Urinary bladder (tissue), 4 donors: ENCODE data around the gene MYT1. TPM values are rescaled to one million over a fixed set of nuclear protein-coding genes. Genes with fewer than 3 reads are reported as not detected.

ENCODE experiments used
- DNase-seq: peaks from one replicate; pipeline ENCODE4 v3.0.0-alpha.2; 2015; ENCODE audit errors: extremely low spot score
- H3K27ac ChIP-seq: one replicate; pipeline ENCODE4 v1.5.1; 2013; ENCODE audit warnings: low read depth, mild to moderate bottlenecking, moderate library complexity
- H3K36me3 ChIP-seq: one replicate; pipeline ENCODE4 v1.6.1; 2013; ENCODE audit warnings: mild to moderate bottlenecking, moderate library complexity; ENCODE audit not compliant: insufficient read depth
- H3K4me1 ChIP-seq: one replicate; pipeline ENCODE4 v1.6.1; 2013; ENCODE audit warnings: mild to moderate bottlenecking, moderate library complexity; ENCODE audit not compliant: insufficient read depth
- H3K4me3 ChIP-seq: one replicate; pipeline ENCODE4 v1.5.1; 2013; ENCODE audit warnings: low read depth, low read length
- WGBS: extraction: QIAGEN DNeasy Blood & Tissue Kit; methylation state at CpG from one replicate; pipeline ENCODE4 v1.1.7; 2013; 5-methylcytosine and 5-hydroxymethylcytosine counted together
- polyA plus RNA-seq: library from polyadenylated mRNA; stranded (reverse); fragments of 200-250 nt; gene quantifications from one replicate; pipeline ENCODE4 v1.2.3, GENCODE V29; 2013
- total RNA-seq: library from RNA; depleted of rRNA; stranded (reverse); fragments of >200 nt; gene quantifications from one replicate; pipeline ENCODE4 v1.2.3, GENCODE V29; 2014
- donor health status: healthy with polysubstance abuse.
- donor health status: healthy.

Gene MYT1
- total and polyA plus RNA-seq, 2 donors = 0.13 to 0.48 TPM

DNA sequence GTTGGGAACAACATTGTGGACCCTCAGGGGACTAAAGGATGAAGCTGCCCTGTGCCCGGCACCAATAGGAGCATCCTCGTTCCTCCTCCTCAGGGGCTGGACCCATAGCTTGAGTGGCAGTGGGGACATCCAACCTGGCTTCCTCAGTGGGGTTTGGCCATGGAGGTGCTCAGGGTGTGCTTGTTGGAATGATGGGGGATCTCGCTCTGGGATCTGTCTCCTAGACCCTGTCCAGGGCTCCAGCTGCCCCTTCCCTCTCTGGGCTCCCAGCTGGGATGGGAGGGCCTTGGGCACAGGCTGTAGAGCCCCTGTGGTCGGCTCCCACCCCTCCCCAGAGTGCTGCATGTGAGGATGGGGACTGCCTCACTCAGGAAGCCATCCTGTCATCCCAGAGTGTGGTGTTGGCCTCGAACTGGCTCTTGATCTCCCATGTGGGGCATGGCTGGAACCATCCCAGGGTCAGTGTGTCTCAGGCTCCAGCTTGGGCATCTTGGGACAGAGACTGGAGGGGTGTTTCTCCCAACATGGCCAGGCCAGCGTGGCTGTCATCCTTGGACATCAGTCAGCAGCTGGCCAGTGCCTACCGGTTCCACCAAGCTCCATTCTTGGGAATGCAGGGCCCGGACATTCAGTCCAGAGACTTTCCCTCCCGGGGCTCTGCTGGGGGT lies 9.5 kb upstream of the MYT1 start:
- no peaks in the 10 kb centered on the region for H3K36me3 ChIP-seq
- H3K27ac ChIP-seq = no peak overlapping the region
- H3K4me1 ChIP-seq = no peaks in the 10 kb centered on the region
- H3K4me3 ChIP-seq = no peak overlapping the region
- 71% methylated on average over 9 of the region's 9 CpGs for WGBS
- DNase-seq = no peak

DNA sequence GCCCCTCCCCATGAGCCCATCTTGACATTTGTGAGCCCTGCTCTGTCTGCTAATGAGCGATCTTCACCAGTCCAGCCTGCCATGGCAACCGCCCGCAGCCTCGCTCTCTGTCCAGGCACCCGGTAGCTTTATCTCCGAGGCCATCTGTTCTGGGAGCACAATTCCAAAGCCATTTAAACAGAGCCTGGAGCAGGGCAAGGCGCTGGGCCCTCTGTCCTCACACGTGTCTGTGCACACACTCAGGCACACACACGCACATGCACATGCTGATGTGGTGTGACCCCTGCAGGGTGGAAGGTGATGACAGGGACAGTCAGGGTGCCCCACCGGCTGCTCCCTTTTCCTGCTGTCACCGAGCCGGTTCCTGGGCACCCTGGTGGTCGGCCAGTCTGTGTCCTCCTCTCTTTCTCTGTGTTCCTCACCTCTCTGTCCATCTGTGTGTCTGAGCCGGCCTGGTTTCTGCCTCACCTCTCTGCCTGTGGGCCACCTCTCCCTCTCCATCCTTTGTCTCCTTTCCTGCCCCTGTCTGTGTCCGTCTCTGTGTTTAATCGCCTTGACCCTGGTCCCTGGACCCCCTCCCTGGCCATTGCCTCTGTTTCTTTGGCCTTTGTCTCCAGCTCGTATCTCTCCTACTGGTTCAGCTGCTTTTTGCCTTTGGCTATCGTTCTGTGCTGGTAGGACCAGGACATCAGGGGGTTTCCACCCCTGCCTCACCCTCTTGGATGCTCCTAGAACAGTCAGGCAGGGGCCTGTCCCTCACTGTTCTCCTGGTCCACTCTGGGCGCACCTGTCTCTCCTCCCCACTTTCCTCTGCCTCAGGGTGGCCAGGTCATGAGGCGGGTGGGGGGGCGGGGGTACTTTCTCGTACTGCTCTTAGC lies 8.8 kb upstream of the MYT1 start:
- no peaks in the 10 kb centered on the region for H3K36me3 ChIP-seq
- WGBS = 66% methylated on average over 22 of the region's 22 CpGs
- no peak overlapping the region for H3K4me3 ChIP-seq
- H3K4me1 ChIP-seq = no peaks in the 10 kb centered on the region
- no peak overlapping the region for H3K27ac ChIP-seq
- DNase-seq = no peak

DNA sequence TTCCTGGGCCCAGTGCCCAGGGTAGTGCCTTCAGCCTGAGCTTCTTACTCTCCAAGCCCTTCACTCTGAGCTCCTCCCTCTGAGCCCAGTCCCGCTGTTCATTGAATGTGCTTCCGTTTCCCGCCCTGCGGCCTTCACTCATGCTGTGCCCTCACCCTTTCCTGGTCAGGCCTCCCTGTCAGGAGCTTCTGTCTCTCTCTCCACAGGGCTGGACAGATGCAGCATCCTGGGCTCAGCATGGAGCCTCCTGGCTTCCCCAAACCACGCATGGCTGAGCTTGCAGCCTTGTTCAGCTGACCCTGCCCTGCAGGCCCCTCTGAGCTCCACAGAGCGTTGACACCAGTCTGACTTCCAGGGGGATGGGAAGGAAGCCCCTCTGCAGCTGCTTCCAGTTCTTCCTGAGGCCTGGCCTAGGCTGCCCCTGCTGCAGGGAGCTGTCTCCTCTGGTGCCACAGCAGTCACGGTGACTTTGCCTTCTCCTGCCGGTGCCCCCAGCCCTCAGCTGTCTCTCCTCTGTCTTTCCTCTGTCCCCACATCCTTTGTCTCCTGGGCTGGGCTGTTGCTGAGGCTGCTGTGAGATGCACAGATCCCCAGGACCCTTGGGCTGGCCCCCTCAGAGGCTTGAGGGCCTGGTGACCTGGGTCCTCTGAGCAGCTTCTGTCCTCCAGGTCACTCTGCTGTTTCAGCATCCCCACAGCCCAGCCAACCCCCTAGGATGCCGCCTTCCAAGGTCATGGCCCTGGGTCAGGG lies 7.9 kb upstream of the MYT1 start:
- DNase-seq = no peak
- no peaks in the 10 kb centered on the region for H3K36me3 ChIP-seq
- H3K4me3 ChIP-seq = no peak overlapping the region
- H3K27ac ChIP-seq = no peak overlapping the region
- no peaks in the 10 kb centered on the region for H3K4me1 ChIP-seq
- WGBS = 55% methylated on average over 9 of the region's 9 CpGs

DNA sequence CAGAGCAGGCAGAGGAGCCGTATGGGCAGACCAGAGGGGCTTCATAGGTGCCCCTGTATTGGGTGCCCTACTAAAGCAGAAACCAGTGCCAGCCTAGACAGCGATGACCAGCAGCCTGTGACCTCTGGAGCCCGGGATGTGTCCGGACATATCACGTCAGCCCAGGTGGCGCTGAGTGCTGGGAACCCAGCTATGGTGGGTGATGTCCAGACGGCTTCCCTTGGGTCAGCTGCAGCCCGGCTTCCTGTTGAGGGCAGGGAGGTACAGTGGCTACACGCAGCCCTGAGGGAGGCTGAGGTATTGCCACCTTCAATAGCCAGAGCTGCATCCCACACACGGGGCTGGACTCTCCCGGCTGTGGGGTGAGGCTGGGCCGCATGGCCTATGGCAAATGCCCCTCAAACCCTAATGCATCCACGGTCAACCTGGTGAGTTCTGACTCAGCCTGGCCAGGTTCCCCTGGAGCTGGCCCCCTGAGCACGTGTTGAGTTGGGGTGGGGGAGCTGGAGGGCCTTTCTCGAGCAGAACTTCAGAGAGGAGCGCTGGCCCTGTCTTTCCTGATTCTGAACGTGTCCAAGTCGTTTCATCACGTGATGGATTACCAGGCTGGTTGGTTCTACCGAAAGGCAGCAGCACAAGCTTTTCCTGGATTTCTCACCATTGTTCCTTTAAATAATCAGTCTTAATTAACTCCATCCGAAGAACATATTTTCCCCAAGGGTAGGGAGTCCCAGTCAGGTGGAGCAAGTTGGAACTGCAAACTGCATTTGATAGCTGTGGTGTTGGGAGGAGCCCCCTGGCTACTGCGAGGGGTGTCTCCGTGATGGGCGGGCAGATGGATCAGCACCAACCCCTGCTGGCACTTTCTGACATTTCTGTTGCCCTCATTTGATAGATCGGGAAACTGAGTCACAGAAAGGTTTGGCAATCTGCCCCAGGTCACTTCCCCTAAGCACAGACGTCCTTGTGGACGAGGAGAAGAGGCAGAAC lies 7.1 kb upstream of the MYT1 start:
- 71% methylated on average over 27 of the region's 27 CpGs for WGBS
- H3K36me3 ChIP-seq = no peaks in the 10 kb centered on the region
- no peak overlapping the region for H3K27ac ChIP-seq
- DNase-seq = no peak
- H3K4me1 ChIP-seq = no peaks in the 10 kb centered on the region
- H3K4me3 ChIP-seq = no peak overlapping the region

DNA sequence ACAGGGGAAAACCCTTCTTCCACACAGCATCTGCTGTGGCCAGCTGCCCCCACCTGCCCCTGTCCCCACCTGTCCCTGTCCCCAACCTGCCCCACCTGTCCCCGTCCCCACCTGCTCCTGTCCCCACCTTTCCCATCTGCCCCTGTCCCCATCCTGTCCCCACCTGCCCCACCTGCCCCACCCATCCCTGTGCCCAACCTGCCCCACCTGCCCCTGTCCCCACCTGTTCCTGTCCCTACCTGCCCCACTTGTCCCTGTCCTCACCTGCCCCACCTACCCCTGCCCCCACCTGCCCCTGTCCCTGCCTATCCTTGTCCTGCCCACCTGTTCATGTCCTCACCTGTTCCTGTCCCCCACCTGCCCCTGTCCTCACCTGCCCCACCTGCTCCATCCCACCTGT lies 6.4 kb upstream of the MYT1 start:
- Histone ChIP-seq H3K4me3 (no peak overlapping the region), H3K36me3 (no peaks in the 10 kb centered on the region), H3K27ac (no peak overlapping the region), H3K4me1 (no peaks in the 10 kb centered on the region)
- 77% methylated on average over 1 of the region's 1 CpG for WGBS
- no peak for DNase-seq

DNA sequence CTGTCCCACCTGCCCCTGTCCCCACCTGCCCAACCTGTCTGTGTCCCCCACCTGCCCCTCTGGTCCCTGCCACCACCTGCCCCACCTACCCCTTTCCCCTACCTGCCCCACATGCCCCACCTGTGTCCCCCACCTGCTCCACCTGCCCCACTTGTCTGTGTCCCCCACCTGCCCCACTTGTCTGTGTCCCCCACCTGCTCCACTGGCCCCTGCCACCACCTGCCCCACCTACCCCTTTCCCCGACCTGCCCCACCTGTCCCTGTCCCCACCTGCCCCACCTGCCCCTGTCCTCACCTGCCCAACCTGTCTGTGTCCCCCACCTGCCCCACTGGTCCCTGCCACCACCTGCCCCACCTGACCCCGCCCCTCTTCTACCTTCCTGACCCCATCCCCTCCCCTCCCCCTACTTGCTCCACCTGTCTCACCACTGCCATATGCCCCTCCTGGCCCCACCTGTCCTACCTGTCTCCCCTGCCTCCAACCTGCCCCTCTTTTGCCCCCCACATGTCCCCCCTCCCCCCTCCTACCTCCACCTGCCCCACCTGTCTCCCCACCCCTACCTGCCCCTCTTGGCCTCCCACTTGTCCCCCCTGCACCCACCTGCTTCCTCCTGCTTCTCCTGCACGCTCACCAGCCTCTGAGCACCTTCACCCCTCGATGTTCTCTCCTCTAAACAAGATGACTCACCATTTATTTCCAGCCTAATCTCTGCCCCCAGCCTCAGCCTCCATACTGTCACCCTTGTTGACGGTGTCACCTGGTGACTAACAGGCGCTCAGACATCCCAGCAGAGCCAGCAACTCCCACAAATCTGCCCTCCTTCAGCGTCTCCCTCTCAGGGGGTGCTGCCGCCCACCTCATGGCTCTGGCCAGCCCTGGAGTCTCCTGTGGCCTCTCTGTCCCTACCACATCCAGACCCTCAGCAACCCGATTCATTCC lies 5.6 kb upstream of the MYT1 start:
- H3K27ac ChIP-seq = no peak overlapping the region
- DNase-seq = no peak
- H3K4me3 ChIP-seq = no peak overlapping the region
- no peaks in the 10 kb centered on the region for H3K4me1 ChIP-seq
- no peaks in the 10 kb centered on the region for H3K36me3 ChIP-seq
- 73% methylated on average over 9 of the region's 9 CpGs for WGBS

DNA sequence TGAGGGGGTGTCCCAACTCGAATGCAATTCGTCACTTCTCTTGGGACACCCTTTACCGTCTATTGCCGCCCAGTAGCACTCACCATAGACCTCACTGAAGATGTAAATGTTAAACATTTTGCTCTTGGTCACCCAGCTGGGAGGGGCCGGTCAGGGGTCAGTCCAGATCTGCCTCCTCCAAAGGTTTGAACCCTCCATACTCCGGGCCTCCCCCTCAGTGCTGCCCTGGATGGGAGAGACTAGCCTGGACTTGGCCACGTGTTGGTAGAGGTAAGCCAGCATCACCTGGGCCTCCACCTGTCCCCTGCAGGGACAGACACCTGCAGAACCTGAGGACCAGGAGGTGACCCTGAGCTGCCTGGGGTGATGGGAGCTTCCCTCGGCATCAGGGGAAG lies 5.0 kb upstream of the MYT1 start:
- Histone ChIP-seq H3K27ac (no peak overlapping the region), H3K36me3 (no peaks in the 10 kb centered on the region), H3K4me3 (no peak overlapping the region), H3K4me1 (no peaks in the 10 kb centered on the region)
- no peak for DNase-seq
- 80% methylated on average over 8 of the region's 8 CpGs for WGBS

DNA sequence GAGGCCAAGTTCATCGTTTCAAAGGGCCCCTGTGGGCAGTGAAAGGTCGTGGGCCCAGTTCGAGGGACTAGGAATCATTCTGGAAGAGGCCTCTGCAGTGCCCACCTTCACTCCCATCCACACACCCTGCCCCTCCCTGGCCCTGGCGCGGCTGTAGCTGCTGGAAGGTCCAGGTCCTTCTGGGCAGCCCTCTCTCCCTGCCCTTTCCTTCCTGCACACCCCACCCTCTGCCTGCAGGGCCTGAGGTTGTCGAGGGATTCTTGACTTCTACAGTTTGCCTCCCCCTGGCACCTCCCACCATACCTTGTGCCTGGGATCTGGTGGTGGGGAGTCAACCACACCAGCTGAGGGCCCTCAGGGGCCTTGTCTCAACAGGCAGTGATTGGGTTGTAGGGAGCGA lies 4.5 kb upstream of the MYT1 start:
- H3K4me1 ChIP-seq = no peaks in the 10 kb centered on the region
- DNase-seq = no peak
- H3K4me3 ChIP-seq = no peak overlapping the region
- H3K36me3 ChIP-seq = no peaks in the 10 kb centered on the region
- H3K27ac ChIP-seq = no peak overlapping the region
- 52% methylated on average over 7 of the region's 7 CpGs for WGBS

DNA sequence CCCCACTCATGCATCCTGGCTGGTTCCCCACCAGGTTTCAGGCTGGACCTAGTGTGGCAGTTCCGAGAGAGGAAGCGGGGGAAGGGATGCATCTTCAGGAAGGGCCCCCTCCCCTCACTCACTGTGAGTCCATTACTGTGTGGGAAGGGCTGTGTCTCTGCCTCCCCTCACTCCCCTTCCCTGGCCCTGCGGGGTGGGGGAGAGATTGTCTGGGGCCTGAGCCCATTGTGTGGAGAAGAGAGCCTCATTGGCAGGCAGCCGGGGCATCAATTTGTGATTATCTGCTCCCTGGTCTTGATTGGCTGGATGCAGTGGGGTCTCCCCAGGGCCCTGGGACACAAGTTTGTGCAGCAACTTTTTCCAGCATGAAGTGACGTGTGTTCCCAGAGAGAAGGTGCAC lies 4.1 kb upstream of the MYT1 start:
- no peak for DNase-seq
- Histone ChIP-seq H3K4me1 (no peaks in the 10 kb centered on the region), H3K27ac (no peak overlapping the region), H3K4me3 (no peak overlapping the region), H3K36me3 (no peaks in the 10 kb centered on the region)
- WGBS = 38% methylated on average over 5 of the region's 5 CpGs

DNA sequence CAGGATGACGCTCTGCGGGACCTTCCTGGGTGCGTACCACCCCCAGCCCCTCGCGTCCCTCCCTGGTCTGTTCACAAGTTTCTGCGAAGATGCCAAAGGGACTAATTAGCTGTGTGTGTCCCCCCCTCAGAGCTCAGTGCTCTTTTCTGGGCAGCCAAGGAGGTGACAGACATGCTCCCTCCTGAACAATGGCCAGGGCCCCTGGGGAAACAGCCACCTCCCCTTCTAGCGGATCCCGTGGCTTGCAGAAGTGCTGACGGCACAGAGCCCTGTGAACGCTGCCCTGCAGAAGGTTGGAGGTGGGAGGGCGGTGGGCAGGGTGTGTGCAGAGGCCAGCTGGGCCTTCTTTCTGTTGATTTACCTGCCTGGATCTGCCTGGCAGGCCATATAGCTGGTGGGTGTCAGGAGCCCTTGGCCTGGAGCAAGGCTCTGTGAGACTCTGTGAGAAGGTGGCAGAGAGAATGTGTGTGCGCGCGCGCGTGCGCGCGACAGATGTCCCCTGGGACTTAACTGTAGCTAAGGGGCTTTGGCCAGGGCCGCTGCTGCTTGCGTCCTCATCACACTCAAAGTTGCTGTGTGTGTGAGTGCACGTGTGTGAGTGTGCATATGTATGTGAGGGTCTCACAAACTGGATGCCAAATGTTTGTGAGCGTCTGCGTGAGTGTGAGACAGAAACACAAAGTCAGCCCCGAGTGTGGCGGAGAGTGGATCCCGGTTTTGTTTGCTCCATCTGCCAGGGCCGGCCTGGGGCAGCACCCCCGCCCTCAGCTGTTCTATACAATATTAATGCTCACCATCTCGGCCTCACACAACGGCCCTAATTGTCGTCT lies 3.5 kb upstream of the MYT1 start:
- Histone ChIP-seq H3K36me3 (no peaks in the 10 kb centered on the region), H3K4me1 (no peaks in the 10 kb centered on the region), H3K27ac (no peak overlapping the region), H3K4me3 (no peak overlapping the region)
- DNase-seq = no peak
- 54% methylated on average over 32 of the region's 32 CpGs for WGBS

DNA sequence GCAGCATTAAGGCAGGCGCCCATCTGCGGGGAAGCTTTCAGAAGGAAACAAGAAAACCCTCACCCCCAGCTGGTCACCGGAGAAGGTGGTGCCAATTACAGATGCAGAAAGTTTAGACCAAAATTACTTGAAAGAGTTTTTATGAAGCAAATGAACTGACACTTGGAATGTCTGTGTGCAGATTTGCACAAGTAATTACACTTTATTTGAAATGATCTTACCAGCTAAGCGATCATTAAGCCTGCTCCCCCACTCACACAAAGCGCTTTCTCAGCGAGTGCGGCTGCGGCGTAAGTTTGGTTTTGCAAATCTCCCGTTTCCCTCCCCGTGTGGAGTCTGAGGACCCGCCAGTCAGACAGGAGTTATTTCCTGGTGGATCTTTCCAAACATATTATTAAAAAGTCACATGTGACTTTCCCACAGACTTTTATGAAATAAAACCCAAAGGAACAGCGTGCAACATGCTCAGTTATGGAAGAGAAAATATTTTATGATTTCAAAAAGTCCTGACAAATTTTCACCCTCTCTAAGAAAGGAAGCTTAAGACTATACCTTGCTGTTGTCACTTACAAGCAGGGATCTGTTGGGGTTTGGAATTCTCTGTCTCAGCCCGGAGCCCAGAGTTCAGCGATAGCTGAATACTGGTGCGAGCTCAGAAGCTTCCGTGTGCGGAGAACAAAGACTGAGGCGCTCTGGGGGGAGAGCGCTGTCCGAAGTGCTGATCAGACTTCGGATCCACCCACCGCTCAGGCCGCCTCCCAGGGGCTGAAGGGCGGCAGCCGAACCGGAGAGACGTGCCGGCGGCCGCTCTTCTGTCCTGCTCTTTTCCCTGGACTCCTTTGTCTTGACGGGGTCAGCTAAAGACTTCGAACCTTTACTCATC lies 2.7 kb upstream of the MYT1 start:
- Histone ChIP-seq H3K27ac (no peak overlapping the region), H3K4me1 (no peaks in the 10 kb centered on the region), H3K36me3 (no peaks in the 10 kb centered on the region), H3K4me3 (no peak overlapping the region)
- WGBS = 15% methylated on average over 33 of the region's 33 CpGs
- DNase-seq = no peak
